NCI-H2029 (cell line): Measurements from ENCODE around the gene TUBGCP3.
"Not testable (repeated sequence)": the region's sequence is repeated elsewhere in the genome, so short reads cannot be mapped to it uniquely, and the experiment has no call there.

Experiments used
- DNase-seq: peaks from one replicate; lab custom pipeline; 2025; lab: John Stamatoyannopoulos, UW

The TUBGCP3 gene

DNA sequence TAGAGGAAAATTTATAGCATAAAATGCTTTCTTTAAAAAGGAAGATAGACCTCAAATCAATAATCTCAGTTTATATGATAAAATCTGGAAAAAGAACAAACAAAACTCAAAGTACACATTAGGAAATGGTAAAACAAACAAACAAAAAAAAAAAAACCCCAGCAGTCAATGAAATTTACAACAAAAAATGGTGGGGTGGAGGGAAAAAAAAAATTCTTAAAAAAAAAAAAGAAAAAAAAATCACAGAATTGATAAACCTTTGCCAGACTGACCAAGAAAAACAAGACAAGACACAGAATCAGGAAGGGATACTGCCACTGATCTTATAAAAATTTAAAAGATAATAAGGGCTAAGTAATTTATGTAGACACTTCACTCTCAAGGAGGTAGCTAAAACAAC is 11.2 kb downstream of the TUBGCP3 start:
- no peak for DNase-seq

DNA sequence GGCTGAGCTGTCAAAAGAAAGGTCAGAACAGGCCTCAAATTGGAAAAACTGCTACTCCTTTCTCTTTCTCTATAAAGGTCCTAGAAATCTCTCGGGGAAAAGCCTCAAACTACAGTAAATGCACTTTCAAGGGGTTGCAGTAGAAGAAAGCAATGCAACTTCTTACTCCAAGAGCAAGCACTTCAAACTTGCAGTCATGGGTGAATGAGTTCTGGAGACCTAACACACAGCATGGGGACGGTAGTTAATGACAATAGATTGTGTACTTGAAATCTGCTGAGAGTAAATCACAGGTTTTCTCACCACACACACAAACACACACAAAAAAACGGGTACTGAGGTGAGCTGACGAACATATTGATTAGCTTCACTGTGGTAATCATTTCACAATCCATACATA is 11.8 kb downstream of the TUBGCP3 start:
- no peak for DNase-seq

DNA sequence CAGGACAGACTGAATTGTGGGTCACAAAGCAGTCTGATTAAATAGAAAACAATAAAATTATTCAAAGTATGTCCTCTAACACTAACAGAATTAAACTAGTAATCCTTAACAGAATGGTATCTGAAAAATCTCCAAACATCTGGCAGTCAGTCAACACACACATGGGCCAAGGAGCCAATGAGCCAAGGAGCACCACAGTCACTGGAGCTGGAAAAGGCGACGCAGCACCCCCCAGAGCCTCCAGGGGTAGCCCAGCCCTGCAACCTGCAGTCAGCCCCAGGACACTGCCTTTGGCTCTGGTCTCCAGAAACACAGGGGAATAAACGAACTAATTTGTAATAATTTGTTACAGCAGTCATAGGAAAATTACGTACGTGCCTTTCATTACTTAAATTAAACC is 12.3 kb downstream of the TUBGCP3 start:
- DNase-seq: no peak

DNA sequence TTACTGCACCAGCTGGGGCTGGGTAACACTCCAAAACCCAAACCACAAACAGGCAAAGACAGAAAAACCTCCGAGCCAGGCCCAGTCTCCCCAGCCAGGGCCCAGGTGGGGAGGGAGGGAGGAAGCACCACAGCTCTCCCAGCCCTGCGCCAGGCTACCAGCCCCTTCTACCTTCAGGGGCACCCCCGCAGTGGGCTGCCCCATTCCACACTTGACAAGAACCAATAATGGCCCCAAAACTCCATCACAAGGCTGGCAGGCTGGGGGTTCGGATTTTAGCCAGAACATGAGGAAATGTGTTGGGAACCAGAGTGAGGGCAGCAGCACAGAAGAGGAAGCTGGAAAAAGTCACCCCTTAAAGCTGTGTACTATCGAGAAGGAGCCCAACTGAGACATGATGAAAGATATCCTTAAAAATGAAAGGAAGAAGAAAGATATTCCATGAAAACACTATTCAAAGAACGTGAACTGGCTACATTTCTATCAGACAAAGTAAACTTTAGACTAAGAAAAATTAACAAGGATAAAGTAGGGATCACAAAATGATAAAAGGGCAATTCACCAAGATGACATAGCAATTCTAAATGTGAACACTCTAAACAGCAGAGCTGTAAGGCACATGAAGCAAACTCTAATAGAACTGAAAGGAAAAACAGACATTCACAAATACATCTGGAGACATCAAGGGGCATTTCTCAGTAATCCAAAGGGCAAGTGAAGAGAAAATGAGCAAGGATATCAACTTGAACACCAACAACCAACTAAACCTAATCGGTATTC is 12.9 kb downstream of the TUBGCP3 start:
- no peak for DNase-seq

DNA sequence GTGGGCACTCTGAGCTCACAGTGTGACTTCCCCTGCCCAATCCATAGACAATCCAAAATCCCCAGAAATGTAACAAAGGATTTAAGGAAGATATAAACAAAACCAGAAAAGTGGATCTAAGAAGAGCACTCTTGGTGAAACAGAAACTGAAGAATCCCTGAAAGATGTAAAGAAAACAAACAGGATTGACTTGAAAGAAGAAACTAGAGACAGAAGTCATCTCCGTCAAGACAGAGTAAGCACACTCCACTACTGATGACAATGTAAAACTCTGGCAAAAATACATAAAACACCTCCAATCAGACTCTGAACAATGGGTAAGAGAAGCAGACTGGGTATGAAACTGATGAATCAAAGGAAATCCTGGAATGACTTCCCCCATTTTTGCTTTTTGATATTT is 13.5 kb downstream of the TUBGCP3 start:
- DNase-seq: no peak

DNA sequence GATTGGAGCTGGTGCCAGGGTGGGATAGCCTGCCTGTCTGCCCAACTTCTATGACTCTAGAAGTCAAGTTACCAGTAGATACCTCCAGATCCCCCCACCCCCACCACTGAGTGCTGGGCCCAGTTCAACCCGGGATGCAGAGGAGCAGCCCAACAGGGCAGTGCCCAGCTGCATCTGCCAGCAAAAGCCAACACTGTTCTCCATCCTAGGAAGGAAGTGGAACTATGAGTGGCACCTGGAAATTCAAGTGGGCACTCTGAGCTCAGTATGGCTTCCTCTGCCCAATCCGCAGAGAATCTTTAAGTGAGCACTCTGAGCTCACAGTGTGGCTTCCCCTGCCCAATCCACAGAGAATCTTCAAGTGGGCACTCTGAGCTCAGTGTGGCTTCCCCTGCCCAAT is 14.2 kb downstream of the TUBGCP3 start:
- DNase-seq: peak; percentile 44

DNA sequence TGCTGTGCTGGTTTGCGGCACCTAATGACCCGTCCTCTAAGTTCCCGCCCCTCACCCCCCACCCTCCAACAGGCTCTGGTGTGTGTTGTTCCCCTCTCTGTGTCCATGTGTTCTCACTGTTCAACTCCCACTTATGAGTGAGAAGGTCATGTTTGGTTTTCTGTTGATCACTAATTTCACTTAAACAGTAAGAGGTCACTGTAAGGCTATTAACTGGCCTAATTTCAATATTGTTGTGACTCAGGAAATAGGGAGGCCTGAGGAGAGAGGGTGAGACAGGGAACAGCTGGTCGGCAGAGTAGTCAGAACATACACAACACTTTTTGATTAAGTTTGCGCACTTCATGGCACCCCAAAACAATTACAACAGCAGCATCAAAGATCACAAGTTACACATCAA is 15.6 kb downstream of the TUBGCP3 start:
- DNase-seq: no peak

DNA sequence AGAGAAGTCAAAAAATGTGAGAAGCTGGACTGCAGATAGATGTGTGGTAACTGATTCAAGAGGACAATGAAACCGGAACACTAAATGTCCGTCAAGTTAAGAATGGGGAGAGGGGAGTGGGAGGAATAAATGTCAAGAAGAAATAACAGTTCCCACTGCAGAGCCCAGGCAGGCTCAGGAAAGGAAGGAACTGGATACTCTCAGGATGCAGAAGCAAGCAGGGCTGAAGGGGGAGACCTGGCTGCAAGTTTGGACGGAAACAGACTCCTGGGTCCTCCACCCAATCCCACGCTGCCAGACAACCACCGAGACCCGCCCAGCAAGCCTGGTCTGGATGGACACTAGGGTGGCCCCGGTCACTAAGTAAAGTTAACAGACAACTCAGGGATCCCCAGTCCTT is 18.1 kb downstream of the TUBGCP3 start:
- DNase-seq: no peak

DNA sequence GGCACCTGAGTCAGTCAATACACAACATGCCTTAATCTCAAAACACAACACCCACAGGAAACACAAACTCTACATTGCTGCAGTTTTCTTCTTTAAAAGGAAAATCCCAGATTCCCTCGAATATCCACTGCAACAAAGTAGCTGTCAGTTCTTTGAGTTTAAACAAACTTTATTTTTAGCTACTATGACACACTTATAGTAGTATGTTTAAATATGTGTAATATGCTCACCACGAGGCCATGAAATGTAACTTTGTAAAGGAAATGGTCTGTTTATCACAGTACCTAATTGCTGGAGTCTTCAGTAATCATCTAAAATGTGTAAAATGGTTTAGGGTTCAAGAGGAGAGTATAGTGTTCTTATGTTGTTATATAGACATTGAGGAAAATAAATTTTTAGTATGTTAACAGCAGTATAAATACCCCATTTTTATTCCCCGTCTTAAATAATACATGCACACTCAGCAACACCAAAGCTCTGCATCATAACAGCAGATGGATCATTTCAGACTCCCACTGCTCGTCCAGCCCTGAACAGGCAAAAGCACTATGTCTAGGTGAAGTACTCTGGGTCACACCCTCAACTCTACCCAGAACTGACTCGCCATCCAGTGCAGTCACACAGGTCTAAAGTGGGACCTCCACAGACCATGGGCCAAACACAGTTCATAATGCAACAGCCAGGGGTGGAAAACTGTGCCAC is 20.6 kb downstream of the TUBGCP3 start:
- no peak for DNase-seq

DNA sequence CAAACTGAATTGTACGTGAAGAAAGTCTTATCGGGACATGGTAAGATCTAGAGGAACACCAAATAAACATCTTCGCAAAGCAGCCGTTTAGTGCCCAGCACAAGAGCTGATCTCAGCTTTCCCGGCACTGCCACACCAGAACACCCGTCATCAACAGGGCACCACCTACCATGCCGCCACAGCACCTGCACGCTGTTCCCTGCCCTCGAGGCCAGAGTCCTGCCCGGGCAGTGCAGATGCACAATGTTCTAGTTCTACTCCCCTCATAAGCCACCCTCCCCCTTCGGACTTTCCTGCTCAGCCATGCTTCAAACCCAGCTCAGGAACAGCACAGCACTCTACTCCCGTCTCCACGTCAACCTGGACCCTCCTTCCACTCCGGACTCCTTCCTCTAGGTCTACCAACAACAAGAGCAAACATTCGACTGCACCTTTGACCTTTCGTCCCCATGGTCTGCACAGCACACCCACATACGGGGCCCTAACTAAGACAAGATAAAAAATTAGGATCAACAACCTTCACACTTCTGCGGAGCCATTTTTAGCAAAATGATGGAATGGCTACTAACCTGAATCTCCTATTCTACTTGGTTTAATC is 25.1 kb downstream of the TUBGCP3 start:
- no peak for DNase-seq

DNA sequence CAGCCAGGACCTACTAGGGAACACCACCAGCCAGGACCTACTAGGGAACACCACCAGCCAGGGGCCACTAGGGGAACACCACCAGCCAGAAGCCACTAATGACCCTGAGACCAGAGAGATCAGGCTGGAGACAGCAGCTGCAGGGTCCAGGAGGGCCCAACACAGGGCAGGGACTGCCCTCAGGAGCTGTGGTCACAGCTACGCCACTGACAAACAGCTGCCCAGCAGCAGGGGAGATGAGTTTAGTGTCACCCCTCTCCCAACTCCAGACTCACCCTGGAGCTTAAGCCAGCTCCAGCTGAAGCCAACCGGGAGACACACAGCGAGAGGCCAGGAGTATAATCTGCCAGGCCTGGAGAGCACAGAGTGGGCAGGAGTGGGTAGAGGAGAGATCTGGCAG is 25.7 kb downstream of the TUBGCP3 start:
- DNase-seq: no peak

DNA sequence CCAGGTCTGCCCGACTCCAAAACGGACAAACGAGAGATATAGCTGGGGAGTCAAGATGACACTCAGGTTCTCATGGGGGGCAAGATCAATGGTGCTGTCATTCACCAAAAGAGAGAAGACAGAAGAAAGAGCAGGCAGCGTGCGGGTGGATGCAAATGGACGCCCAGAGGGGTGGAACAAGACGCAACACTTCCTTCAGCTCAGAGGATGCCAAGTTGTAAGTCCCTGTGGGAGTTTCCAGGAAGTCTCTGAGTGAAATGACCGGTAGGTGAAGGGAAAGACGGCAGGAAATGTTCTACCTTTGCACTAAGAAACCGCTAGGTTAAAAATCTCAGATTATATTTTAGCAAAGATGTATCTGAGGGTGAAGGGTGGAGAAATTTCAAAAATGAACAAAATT is 26.5 kb downstream of the TUBGCP3 start:
- DNase-seq: no peak

DNA sequence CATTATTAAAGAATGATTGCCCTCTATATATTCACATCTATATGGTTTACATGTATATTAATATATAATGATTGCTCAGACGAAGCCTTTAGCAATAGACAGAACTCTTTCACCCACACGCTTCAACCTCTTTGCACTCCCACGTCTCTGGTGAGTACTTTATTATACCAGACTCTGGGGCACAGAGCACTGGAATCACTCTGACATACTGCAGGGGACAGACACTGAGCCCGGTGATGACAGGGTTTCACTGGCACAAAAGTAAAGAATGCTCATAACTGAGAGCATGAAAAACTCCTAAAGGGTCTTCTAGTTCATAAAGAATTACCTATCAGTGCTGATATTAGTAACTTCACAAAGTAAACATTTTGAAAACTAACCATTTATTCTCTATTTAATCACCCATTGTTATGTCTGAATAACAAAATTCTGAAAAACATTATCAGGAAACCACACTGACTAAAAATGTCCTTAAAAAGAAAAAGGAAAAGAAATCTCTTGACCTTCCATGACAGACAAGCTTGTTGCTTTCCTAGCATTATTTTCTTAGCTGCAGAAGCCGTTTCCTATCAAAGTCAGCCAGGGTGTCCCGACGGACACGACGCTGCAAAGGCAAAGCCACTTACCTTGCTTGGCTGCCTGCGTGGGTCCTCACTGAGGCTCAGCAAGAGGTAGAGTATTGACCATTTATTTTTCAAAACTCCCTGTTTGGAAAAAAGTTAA is 29.1 kb downstream of the TUBGCP3 start:
- DNase-seq: no peak

DNA sequence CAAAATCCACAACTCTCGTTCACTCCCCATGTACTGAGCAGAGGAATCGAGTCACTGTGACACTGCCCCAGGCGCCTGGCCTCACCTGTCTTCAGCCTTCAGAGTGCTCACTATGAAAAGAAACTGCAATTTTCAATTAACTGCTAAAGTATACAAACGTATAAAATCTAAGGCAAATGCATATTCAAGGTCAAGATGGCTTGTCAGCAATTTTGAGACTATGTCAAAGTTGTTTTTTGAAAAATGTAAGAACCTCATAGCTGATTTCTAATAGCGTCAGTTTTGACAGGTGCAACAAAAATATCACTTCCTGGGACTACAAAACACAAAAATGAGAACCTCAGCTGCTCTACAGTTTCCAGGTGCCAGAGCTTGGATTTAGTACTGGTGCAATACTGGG is 31.4 kb downstream of the TUBGCP3 start:
- no peak for DNase-seq

DNA sequence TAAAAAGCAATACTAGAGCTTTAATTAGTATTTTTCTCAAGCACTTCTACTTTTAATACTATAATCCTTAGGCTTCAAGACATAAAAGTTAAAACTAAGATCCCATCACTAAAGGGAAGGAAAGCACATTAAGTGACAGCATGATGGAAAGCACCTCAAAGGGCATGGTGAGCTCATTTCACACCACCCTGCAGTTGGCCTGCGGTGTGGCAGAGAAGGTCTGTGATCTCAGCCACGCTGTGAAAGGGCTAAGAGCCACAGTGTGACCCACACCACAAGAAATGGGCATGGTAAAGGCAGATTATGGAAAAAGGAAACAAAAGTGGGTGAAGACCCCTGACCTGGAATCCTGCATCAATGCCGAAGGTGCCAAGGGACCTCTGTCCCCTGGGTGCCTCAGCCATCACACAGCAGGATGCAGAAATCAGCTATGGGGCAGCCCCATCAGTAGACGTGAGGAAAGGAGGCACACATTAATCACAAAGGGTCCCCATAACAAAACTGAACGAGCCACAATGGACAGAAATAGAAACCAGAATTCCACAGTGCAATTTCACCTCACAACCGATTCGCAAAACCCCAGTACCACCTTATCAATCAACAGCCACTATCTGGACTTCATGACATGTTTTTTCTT is 33.6 kb downstream of the TUBGCP3 start:
- no peak for DNase-seq

DNA sequence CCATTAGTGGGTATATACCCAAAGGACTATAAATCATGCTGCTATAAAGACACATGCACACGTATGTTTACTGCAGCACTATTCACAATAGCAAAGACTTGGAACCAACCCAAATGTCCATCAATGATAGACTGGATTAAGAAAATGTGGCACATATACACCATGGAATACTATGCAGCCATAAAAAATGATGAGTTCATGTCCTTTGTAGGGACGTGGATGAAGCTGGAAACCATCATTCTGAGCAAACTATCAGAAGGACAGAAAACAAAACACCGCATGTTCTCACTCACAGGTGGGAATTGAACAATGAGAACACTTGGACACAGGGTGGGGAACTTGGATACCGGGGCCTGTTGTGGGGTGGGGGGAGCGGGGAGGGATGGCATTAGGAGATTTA is 39.0 kb downstream of the TUBGCP3 start:
- DNase-seq: not testable (repeated sequence)

DNA sequence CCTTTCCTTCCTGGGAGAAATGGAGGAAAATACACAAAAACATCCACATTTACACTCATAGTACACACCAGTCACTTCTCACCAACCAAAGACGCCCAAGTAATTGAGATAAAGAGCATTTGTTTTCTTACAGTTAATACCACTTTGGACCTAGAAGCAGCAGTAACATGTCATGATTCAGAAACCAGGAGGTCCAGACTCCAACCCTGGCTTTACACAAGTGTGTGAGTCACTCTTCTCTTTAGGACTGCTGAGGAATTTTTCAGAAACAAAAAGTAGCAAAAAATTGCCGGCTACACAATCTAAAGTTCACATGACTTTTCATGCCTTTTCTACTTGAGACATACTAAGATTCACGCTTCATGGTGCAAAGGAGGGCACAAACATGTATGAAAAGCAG is 42.1 kb downstream of the TUBGCP3 start:
- DNase-seq: no peak

DNA sequence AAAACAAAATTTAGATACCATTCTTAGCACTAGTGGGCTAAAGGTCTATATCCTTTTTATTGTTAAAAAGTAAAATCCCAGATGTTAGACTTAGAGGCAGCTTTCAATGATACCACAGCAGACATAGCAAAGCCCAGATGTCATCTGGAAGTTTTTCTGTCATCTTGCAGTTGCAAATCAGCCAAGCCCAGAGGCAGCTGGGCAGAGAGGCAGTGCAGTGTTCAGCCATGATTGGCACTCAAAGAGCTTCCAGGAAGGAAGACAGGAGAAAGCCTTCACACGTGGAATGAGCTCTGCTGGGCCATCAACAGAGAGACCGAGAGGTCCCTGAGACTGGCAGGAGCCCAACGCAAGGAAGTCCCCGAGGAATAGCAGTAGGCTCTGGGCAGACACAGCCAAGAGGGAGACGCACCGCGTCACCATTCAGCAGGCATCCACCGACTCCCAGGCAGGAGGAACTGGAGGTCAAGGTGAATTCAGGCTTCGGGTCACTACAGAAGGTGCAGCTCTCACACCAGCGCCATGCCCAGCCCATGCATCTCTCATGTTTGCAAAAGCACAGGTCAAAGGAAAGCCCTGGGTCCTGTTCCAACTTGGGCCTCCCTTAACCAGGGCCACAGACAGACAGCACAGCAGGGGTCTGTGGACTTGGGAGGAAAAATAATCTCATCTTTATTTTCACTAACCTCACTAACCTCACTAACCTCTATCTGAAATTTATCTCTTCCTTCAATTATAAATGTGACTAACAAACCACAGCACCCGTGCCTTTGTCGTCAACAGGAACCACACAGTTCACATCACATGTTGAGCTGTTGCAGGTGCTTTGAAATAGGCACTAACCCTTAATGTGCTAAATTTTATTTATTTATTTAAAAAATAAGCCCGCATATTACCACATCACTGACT is 54.9 kb downstream of the TUBGCP3 start:
- DNase-seq: no peak

DNA sequence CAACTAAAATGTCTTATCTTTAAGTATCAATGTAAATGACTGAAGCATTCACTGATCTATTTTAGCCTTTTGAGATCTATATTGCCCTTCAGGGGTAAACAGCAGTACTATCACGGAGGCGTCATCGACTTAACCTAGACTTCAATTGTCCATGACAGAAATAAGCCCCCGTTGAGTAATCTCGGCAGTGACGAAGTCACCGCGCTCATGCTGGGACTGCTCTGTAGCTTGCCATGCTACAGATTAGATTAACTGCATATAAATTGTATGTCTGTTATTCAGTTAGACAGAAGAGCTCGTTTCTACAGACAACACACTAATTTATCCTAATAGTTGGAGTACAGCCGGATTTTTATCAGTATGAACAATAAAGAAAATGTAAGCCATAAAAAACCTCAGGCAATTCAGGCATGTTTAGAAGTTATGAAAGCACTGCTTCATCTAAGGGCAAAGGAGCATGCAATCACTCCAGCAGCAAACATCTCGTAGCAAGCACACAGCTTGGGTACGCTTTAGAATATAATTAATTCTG is 56.6 kb downstream of the TUBGCP3 start:
- DNase-seq: no peak

DNA sequence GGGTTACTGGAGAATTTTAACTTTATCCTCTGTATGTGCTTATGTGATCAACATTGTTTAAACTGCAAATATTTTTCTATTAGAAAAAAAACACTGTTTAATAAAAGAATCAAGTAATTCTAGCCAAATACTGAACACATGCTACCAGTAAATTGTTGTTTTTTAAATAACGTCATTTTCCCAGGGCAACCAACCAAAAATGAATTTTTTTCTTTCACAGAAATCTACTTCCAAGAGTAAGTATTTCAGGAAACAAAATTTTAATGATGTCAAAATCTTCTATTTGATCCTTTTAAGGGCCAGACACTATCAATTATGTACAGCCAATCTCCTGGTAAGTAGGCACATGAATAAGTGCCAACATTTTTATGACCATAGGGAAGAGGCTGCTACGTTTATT is 57.1 kb downstream of the TUBGCP3 start:
- DNase-seq: no peak

DNA sequence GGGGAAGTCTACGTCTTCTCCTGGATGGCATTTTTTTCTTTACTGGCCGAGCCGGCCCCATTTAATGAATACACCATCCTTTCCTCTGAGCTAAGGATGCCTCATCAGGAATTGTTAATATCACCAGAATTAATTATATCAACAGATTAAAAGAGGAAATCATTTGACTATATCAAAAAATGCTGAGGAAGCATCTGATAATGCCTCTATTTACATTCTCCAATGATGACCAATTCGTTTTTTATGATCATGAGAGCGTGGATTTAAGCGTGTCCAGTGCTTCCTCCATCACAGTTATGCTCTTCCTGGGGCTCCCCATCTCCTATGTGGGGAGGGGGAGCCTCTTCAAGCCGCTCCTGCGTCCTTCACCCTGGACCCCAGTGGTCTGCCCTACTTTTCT is 58.7 kb downstream of the TUBGCP3 start:
- no peak for DNase-seq
